Activated T-cell treated with anti-CD3 and anti-CD28 coated beads for 4 hours (primary cell): ENCODE measurements around the gene FOXA2.

Experiments used
- DNase-seq: peaks from one replicate; pipeline ENCODE4 v3.0.0-alpha.2; 2020

The FOXA2 gene

GRCh38 chr20:22583773-22584521 lies 425 bp downstream of the FOXA2 start:
- DNase-seq, result no peak

GRCh38 chr20:22582964-22583772 lies 1.2 kb downstream of the FOXA2 start:
- no peak for DNase-seq

- DNase-seq, result no peak
Measured at GRCh38 chr20:22582386-22582963, 1.9 kb downstream of the FOXA2 start.

GRCh38 chr20:22581437-22582385 lies 2.7 kb downstream of the FOXA2 start:
- no peak for DNase-seq

GRCh38 chr20:22579711-22580697 lies 4.4 kb downstream of the FOXA2 start:
- DNase-seq, result no peak

- DNase-seq, result no peak
Measured at GRCh38 chr20:22579119-22579427, 5.3 kb downstream of the FOXA2 start.

GRCh38 chr20:22578221-22579118 lies 5.9 kb downstream of the FOXA2 start:
- DNase-seq, result no peak

GRCh38 chr20:22577515-22578220 lies 6.7 kb downstream of the FOXA2 start:
- DNase-seq, result no peak

- DNase-seq, result no peak
Measured at GRCh38 chr20:22576733-22577514, 7.4 kb downstream of the FOXA2 start.

- no peak for DNase-seq
Measured at GRCh38 chr20:22576273-22576672, 8.1 kb downstream of the FOXA2 start.

- no peak for DNase-seq
Measured at GRCh38 chr20:22575737-22576136, 8.6 kb downstream of the FOXA2 start.

- DNase-seq, result no peak
Measured at GRCh38 chr20:22575087-22575721, 9.2 kb downstream of the FOXA2 start.

- DNase-seq, result no peak
Measured at GRCh38 chr20:22574545-22575086, 9.8 kb downstream of the FOXA2 start.

GRCh38 chr20:22572491-22572890 lies 11.9 kb downstream of the FOXA2 start:
- no peak for DNase-seq

- no peak for DNase-seq
Measured at GRCh38 chr20:22572023-22572422, 12.3 kb downstream of the FOXA2 start.

GRCh38 chr20:22569353-22569752 lies 15.0 kb downstream of the FOXA2 start:
- no peak for DNase-seq

GRCh38 chr20:22568872-22569344 lies 15.5 kb downstream of the FOXA2 start:
- DNase-seq, result no peak
